Endodermal cell (in vitro differentiated cells): ENCODE data around the gene APBA1. TPM values are rescaled to one million over a fixed set of nuclear protein-coding genes. Genes with fewer than 3 reads are reported as not detected.

Source experiments
- DNase-seq: peaks from one replicate; pipeline ENCODE4 v3.0.0-alpha.2; 2017
- H3K27ac ChIP-seq: 2 replicates; pipeline ENCODE4 v1.5.1; 2013; ENCODE audit warnings: mild to moderate bottlenecking, low read depth, low read length, moderate library complexity
- H3K27me3 ChIP-seq: 2 replicates; pipeline ENCODE4 v1.6.1; 2013; ENCODE audit warnings: mild to moderate bottlenecking, low read length, moderate library complexity; ENCODE audit not compliant: insufficient read depth, control insufficient read depth, poor library complexity, severe bottlenecking
- H3K36me3 ChIP-seq: 2 replicates; pipeline ENCODE4 v1.7.0; 2013; ENCODE audit warnings: mild to moderate bottlenecking, low read length, moderate library complexity; ENCODE audit not compliant: control insufficient read depth, insufficient read depth
- H3K4me1 ChIP-seq: one replicate; pipeline ENCODE4 v1.7.0; 2013; ENCODE audit warnings: low read length; ENCODE audit not compliant: control insufficient read depth, insufficient read depth
- H3K4me3 ChIP-seq: 2 replicates; pipeline ENCODE4 v1.5.1; 2013; ENCODE audit warnings: mild to moderate bottlenecking, low read length, moderate library complexity
- H3K9ac ChIP-seq: 2 replicates; pipeline ENCODE4 v1.6.1; 2013; ENCODE audit warnings: mild to moderate bottlenecking, low read length, moderate library complexity; ENCODE audit not compliant: poor library complexity, severe bottlenecking; ENCODE audit errors: extremely low read depth
- H3K9me3 ChIP-seq: 2 replicates; pipeline ENCODE4 v1.6.1; 2013; ENCODE audit warnings: mild to moderate bottlenecking, low read length, moderate library complexity; ENCODE audit not compliant: control insufficient read depth
- H3K27ac Mint-ChIP-seq: 2 replicates; pipeline ENCODE4 v1.8.0; 2020; ENCODE audit warnings: mixed read lengths
- H3K27me3 Mint-ChIP-seq: 2 replicates; pipeline ENCODE4 v1.8.0; 2021; ENCODE audit warnings: mild to moderate bottlenecking, mixed read lengths; ENCODE audit not compliant: insufficient read depth
- H3K36me3 Mint-ChIP-seq: 2 replicates; pipeline ENCODE4 v1.8.0; 2020; ENCODE audit warnings: low read depth, mixed read lengths
- H3K4me1 Mint-ChIP-seq: 2 replicates; pipeline ENCODE4 v1.8.0; 2020; ENCODE audit warnings: mixed read lengths
- H3K4me3 Mint-ChIP-seq: 2 replicates; pipeline ENCODE4 v1.8.0; 2020; ENCODE audit warnings: mild to moderate bottlenecking, moderate library complexity, mixed read lengths
- H3K9me3 Mint-ChIP-seq: 2 replicates; pipeline ENCODE4 v1.8.0; 2020; ENCODE audit warnings: mild to moderate bottlenecking, mixed read lengths
- WGBS, 2 experiments: methylation state at CpG; one replicate each; pipeline versions ENCODE4 v1.1.5 to v1.1.7; 2013; ENCODE audit warnings: missing lambda C conversion rate in 2 of 2, mixed read lengths in 1 of 2; ENCODE audit not compliant: insufficient coverage in 1 of 2, insufficient read length in 1 of 2; 5-methylcytosine and 5-hydroxymethylcytosine counted together
- total RNA-seq, 2 donors: library from RNA; stranded (reverse); fragmentation: NEBNext Ultra II Directional in 1 of 2; extraction: Animal tissue kit (Norgen Biotek cat#: 25700) in 1 of 2; gene quantifications; 2 replicates in 1 of 2; 3 replicates in 1 of 2; pipeline ENCODE4 v1.2.1, GENCODE V29; 2021
- TF ChIP-seq, protein P1 (sequence below): fragments of 200-600 bp; sonication (generic); conservative IDR thresholded peaks from 2 replicates; pipeline ENCODE4 v1.5.0; 2021; ENCODE audit warnings: antibody characterized with exemption, mild to moderate bottlenecking

The APBA1 gene
- total RNA-seq, 2 donors from 2014 or later, result 0.51 to 0.75 TPM

DNA sequence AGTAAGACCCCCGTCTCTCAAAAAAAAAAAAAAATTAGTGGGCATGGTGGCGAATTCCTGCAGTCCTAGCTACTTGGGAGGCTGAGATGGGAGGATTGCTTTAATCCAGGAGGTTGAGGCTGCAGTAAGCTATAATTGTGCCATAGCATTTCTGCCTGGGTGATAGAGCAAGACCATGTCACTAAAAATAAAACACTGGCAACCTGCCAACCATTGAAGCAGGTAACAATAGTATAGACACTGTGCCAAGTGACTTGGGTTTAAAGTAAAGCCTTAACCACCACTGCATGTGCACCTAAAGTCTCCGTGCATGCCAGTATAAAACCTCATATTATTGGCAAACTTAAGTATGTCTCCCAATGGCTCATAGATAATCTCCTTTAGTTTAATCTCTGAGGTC is 3.4 kb upstream of the APBA1 start:
- Mint-ChIP-seq H3K36me3 (no peaks in the 10 kb centered on the region), H3K9me3 (no peaks in the 10 kb centered on the region), H3K27me3 (no peaks in the 10 kb centered on the region), H3K4me3 (no peak overlapping the region), H3K27ac (no peak overlapping the region), H3K4me1 (peaks cover 13% of the 10 kb centered on the region)
- Histone ChIP-seq H3K9ac (no peak overlapping the region), H3K36me3 (no peaks in the 10 kb centered on the region), H3K9me3 (no peaks in the 10 kb centered on the region), H3K4me1 (no peaks in the 10 kb centered on the region), H3K4me3 (no peak overlapping the region), H3K27ac (no peak overlapping the region), H3K27me3 (peaks cover 14% of the 10 kb centered on the region)
- WGBS, 2 experiments, result 94 to 100% methylated on average over 1 to 3 of the region's 3 CpGs
- DNase-seq, result no peak
- TF ChIP-seq, protein P1, sequence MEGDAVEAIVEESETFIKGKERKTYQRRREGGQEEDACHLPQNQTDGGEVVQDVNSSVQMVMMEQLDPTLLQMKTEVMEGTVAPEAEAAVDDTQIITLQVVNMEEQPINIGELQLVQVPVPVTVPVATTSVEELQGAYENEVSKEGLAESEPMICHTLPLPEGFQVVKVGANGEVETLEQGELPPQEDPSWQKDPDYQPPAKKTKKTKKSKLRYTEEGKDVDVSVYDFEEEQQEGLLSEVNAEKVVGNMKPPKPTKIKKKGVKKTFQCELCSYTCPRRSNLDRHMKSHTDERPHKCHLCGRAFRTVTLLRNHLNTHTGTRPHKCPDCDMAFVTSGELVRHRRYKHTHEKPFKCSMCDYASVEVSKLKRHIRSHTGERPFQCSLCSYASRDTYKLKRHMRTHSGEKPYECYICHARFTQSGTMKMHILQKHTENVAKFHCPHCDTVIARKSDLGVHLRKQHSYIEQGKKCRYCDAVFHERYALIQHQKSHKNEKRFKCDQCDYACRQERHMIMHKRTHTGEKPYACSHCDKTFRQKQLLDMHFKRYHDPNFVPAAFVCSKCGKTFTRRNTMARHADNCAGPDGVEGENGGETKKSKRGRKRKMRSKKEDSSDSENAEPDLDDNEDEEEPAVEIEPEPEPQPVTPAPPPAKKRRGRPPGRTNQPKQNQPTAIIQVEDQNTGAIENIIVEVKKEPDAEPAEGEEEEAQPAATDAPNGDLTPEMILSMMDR, result no peak

DNA sequence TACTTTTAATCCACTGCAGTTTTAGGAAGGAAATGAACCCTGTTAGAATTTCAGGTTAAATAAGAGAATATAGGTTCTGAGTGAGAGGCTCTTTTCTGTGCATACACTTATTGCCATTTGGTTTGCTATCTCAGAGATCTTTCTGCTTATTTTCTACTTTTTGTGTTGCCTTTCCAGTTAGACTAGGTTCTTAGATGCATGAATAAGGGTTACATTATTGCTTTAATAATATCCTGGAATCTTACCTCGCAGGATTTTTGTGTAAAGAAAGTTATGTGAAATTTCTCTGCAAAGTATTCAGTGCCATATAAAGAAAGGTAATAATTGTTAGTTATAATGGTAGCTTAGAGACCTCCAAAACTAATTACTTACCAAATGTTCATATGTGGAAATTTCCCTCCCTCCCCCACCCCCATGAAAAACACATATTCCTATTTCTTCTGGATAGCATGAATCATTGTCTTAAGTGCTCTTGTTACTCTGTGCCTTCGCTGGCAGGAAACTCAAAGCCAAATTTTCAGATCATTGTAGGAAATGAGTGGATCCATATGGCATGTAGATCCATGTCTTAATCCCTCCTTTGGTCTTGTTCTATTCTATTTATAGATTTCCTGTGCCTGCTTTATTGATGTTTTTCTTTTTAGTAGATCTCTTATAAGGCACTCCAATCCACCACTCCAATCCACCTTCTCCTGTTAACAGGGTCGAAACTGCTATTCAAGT is 2.7 kb upstream of the APBA1 start:
- no peaks in the 10 kb centered on the region for H3K9me3 Mint-ChIP-seq
- Histone ChIP-seq H3K4me1 (no peaks in the 10 kb centered on the region), H3K4me3 (no peak overlapping the region), H3K36me3 (no peaks in the 10 kb centered on the region), H3K9ac (no peak overlapping the region), H3K9me3 (no peaks in the 10 kb centered on the region), H3K27ac (no peak overlapping the region), H3K27me3 (peaks cover 21% of the 10 kb centered on the region)
- TF ChIP-seq, protein P1, result no peak
- no peak overlapping the region for H3K4me3 Mint-ChIP-seq
- WGBS, 2 experiments, result 88 to 100% methylated on average over 1 to 3 of the region's 3 CpGs
- H3K36me3 Mint-ChIP-seq, result no peaks in the 10 kb centered on the region
- no peak overlapping the region for H3K27ac Mint-ChIP-seq
- DNase-seq, result no peak
- peaks cover 13% of the 10 kb centered on the region for H3K4me1 Mint-ChIP-seq
- H3K27me3 Mint-ChIP-seq, result no peaks in the 10 kb centered on the region

- H3K4me1 Mint-ChIP-seq, result peaks cover 13% of the 10 kb centered on the region
- no peaks in the 10 kb centered on the region for H3K36me3 ChIP-seq
- peaks cover 27% of the 10 kb centered on the region for H3K27me3 ChIP-seq
- no peak overlapping the region for H3K9ac ChIP-seq
- no peaks in the 10 kb centered on the region for H3K27me3 Mint-ChIP-seq
- no peaks in the 10 kb centered on the region for H3K9me3 ChIP-seq
- TF ChIP-seq, protein P1, result peak; percentile 68
- H3K4me3 ChIP-seq, result no peak overlapping the region
- no peak overlapping the region for H3K27ac Mint-ChIP-seq
- no peaks in the 10 kb centered on the region for H3K4me1 ChIP-seq
- H3K9me3 Mint-ChIP-seq, result no peaks in the 10 kb centered on the region
- no peak overlapping the region for H3K4me3 Mint-ChIP-seq
- no peak overlapping the region for H3K27ac ChIP-seq
- no peaks in the 10 kb centered on the region for H3K36me3 Mint-ChIP-seq
- 82 to 87% methylated on average over 10 to 11 of the region's 11 CpGs for WGBS, 2 experiments
- DNase-seq, result peak; percentile 77
Observed at GRCh38 chr9:69674112-69674685, 2.0 kb upstream of the APBA1 start.
